H9 (cell line): ENCODE results near the gene CCDC92. TPM values are rescaled to one million over a fixed set of nuclear protein-coding genes. Genes with fewer than 3 reads are reported as not detected.

Experiments used
- DNase-seq: peaks from one replicate; pipeline ENCODE4 v3.0.0-alpha.2; 2017
- H2AFZ ChIP-seq: one replicate; pipeline ENCODE4 v1.6.1; 2013; ENCODE audit warnings: mild to moderate bottlenecking, low read length, control low read depth, moderate library complexity
- H2AK5ac ChIP-seq: 2 replicates; pipeline ENCODE4 v1.6.1; 2013; ENCODE audit warnings: low read length, control low read depth, mixed read lengths; ENCODE audit not compliant: insufficient read length
- H2BK120ac ChIP-seq: one replicate; pipeline ENCODE4 v1.6.1; 2013; ENCODE audit warnings: low read depth, mild to moderate bottlenecking, low read length, control low read depth, inconsistent platforms; ENCODE audit not compliant: poor library complexity, severe bottlenecking
- H2BK12ac ChIP-seq: 2 replicates; pipeline ENCODE4 v1.6.1; 2013; ENCODE audit warnings: low read length, control low read depth, mixed read lengths, low read depth; ENCODE audit not compliant: insufficient read length
- H2BK15ac ChIP-seq: 2 replicates; pipeline ENCODE4 v1.6.1; 2013; ENCODE audit warnings: low read depth, low read length, control low read depth
- H2BK20ac ChIP-seq: one replicate; pipeline ENCODE4 v1.6.1; 2013; ENCODE audit warnings: low read depth, mild to moderate bottlenecking, low read length, control low read depth, inconsistent platforms; ENCODE audit not compliant: poor library complexity, severe bottlenecking
- H2BK5ac ChIP-seq: 2 replicates; pipeline ENCODE4 v1.6.1; 2013; ENCODE audit warnings: low read length, control low read depth, mixed read lengths; ENCODE audit not compliant: insufficient read length
- H3K14ac ChIP-seq: 2 replicates; pipeline ENCODE4 v1.6.1; 2013; ENCODE audit warnings: low read length, control low read depth; ENCODE audit not compliant: insufficient read depth
- H3K18ac ChIP-seq: 2 replicates; pipeline ENCODE4 v1.6.1; 2013; ENCODE audit warnings: low read depth, mild to moderate bottlenecking, mixed read lengths, low read length, control low read depth; ENCODE audit not compliant: insufficient read length
- H3K23ac ChIP-seq: 2 replicates; pipeline ENCODE4 v1.6.1; 2013; ENCODE audit warnings: low read length, control low read depth, mixed read lengths, low read depth; ENCODE audit not compliant: insufficient read length
- H3K23me2 ChIP-seq: 2 replicates; pipeline ENCODE4 v1.6.1; 2013; ENCODE audit warnings: low read depth, mild to moderate bottlenecking, mixed read lengths, low read length, control low read depth; ENCODE audit not compliant: insufficient read length, poor library complexity, severe bottlenecking
- H3K27ac ChIP-seq: 2 replicates; pipeline ENCODE4 v1.5.1; 2013; ENCODE audit warnings: low read length, control low read depth, mixed read lengths, low read depth; ENCODE audit not compliant: insufficient read length
- H3K27me3 ChIP-seq: 2 replicates; pipeline ENCODE4 v1.6.1; 2013; ENCODE audit warnings: low read length, control low read depth, inconsistent platforms; ENCODE audit not compliant: insufficient read depth
- H3K4ac ChIP-seq: 2 replicates; pipeline ENCODE4 v1.6.1; 2013; ENCODE audit warnings: low read depth, mild to moderate bottlenecking, control low read depth, inconsistent platforms, low read length, moderate library complexity
- H3K4me1 ChIP-seq: 2 replicates; pipeline ENCODE4 v1.6.1; 2013; ENCODE audit warnings: low read length, control low read depth, inconsistent platforms; ENCODE audit not compliant: insufficient read depth
- H3K4me2 ChIP-seq: 2 replicates; pipeline ENCODE4 v1.6.1; 2013; ENCODE audit warnings: low read length, control low read depth, mixed read lengths; ENCODE audit not compliant: insufficient read length, insufficient read depth
- H3K56ac ChIP-seq: 2 replicates; pipeline ENCODE4 v1.6.1; 2013; ENCODE audit warnings: low read depth, mild to moderate bottlenecking, mixed read lengths, low read length, control low read depth; ENCODE audit not compliant: insufficient read length
- H3K79me1 ChIP-seq: 2 replicates; pipeline ENCODE4 v1.6.1; 2013; ENCODE audit warnings: low read depth, mild to moderate bottlenecking, moderate library complexity, low read length, control low read depth, inconsistent platforms; ENCODE audit not compliant: insufficient read depth, poor library complexity, severe bottlenecking
- H3K79me2 ChIP-seq: 2 replicates; pipeline ENCODE4 v1.6.1; 2013; ENCODE audit warnings: low read length, control low read depth, inconsistent platforms; ENCODE audit not compliant: insufficient read depth
- H3K9ac ChIP-seq: 2 replicates; pipeline ENCODE4 v1.6.1; 2013; ENCODE audit warnings: low read length, control low read depth, mixed read lengths; ENCODE audit not compliant: insufficient read length; ENCODE audit errors: extremely low read depth
- H3K9me3 ChIP-seq: one replicate; pipeline ENCODE4 v1.6.1; 2013; ENCODE audit warnings: low read depth, low read length, inconsistent platforms; ENCODE audit not compliant: control insufficient read depth
- H3T11ph ChIP-seq: one replicate; pipeline ENCODE4 v1.6.1; 2013; ENCODE audit warnings: mild to moderate bottlenecking, low read length, control low read depth, inconsistent platforms
- H4K20me1 ChIP-seq: one replicate; pipeline ENCODE4 v1.6.1; 2013; ENCODE audit not compliant: control insufficient read depth, insufficient read length, insufficient read depth
- H4K5ac ChIP-seq: 2 replicates; pipeline ENCODE4 v1.6.1; 2013; ENCODE audit warnings: low read depth, mild to moderate bottlenecking, mixed read lengths, low read length, control low read depth; ENCODE audit not compliant: insufficient read length
- H4K8ac ChIP-seq: replicated peaks from 2 replicates; pipeline ENCODE4 v1.6.1; 2013; ENCODE audit warnings: low read length, control low read depth, mixed read lengths, low read depth; ENCODE audit not compliant: insufficient read length
- H4K91ac ChIP-seq: 2 replicates; pipeline ENCODE4 v1.6.1; 2013; ENCODE audit warnings: low read depth, mild to moderate bottlenecking, moderate library complexity, mixed read lengths, low read length, control low read depth; ENCODE audit not compliant: insufficient read length
- H3K27ac Mint-ChIP-seq, 3 experiments: 2 replicates in 2 of 3; 3 replicates in 1 of 3; pipeline ENCODE4 v1.8.0; 2020 to 2021; ENCODE audit warnings: mixed read lengths in 3 of 3, mild to moderate bottlenecking in 1 of 3, moderate library complexity in 1 of 3
- H3K27me3 Mint-ChIP-seq: 2 replicates; pipeline ENCODE4 v1.8.0; 2021; ENCODE audit warnings: low read depth, mild to moderate bottlenecking, moderate library complexity, mixed read lengths
- H3K36me3 Mint-ChIP-seq, 3 experiments: 2 replicates in 2 of 3; 3 replicates in 1 of 3; pipeline ENCODE4 v1.8.0; 2020 to 2021; ENCODE audit warnings: low read depth in 3 of 3, mixed read lengths in 3 of 3; ENCODE audit not compliant: insufficient read depth in 1 of 3
- H3K4me1 Mint-ChIP-seq, 2 experiments: 2 replicates each; pipeline ENCODE4 v1.8.0; 2020; ENCODE audit warnings: mixed read lengths in 2 of 2
- H3K4me3 Mint-ChIP-seq, 2 experiments: 2 replicates in 1 of 2; 3 replicates in 1 of 2; pipeline ENCODE4 v1.8.0; 2020 to 2021; ENCODE audit warnings: mild to moderate bottlenecking in 2 of 2, mixed read lengths in 2 of 2, moderate library complexity in 1 of 2
- H3K9me3 Mint-ChIP-seq, 2 experiments: 2 replicates in 1 of 2; 3 replicates in 1 of 2; pipeline ENCODE4 v1.8.0; 2020; ENCODE audit warnings: mild to moderate bottlenecking in 2 of 2, mixed read lengths in 2 of 2, moderate library complexity in 1 of 2
- CTCF ChIP-seq: fragments of 200-600 bp; sonication (generic); conservative IDR thresholded peaks from 3 replicates; pipeline ENCODE4 v1.8.0; 2021; ENCODE audit warnings: antibody characterized with exemption, mild to moderate bottlenecking
- WGBS: extraction: QIAGEN DNeasy Blood & Tissue Kit; methylation state at CpG from one replicate; pipeline ENCODE4 v1.1.7; 2013; ENCODE audit warnings: missing lambda C conversion rate, low lambda C conversion rate, mixed read lengths; ENCODE audit not compliant: insufficient read length; ENCODE audit errors: extremely low coverage; 5-methylcytosine and 5-hydroxymethylcytosine counted together
- total RNA-seq: library from RNA; stranded (reverse); gene quantifications from 2 replicates; pipeline ENCODE4 v1.2.1, GENCODE V29; 2021

CCDC92 gene
- total RNA-seq, 1 experiment from 2014 or later, result 1.3 TPM

- Histone ChIP-seq H4K5ac (no peak overlapping the region), H2AFZ (no peak overlapping the region), H3K79me1 (no peaks in the 10 kb centered on the region), H3K23ac (no peak overlapping the region), H2BK15ac (no peak overlapping the region), H2BK120ac (no peak overlapping the region), H3K4ac (no peak overlapping the region), H2BK5ac (no peak overlapping the region), H3K56ac (no peak overlapping the region), H4K8ac (no peak overlapping the region), H3K23me2 (no peaks in the 10 kb centered on the region), H3K4me2 (no peak overlapping the region), H3K4me1 (no peaks in the 10 kb centered on the region), H3T11ph (no peak overlapping the region), H2AK5ac (no peak overlapping the region), H4K91ac (no peak overlapping the region), H4K20me1 (no peaks in the 10 kb centered on the region), H2BK20ac (no peak overlapping the region), H3K27ac (no peak overlapping the region), H3K14ac (no peak overlapping the region), H3K9ac (no peak overlapping the region), H3K9me3 (no peaks in the 10 kb centered on the region), H3K79me2 (no peaks in the 10 kb centered on the region), H3K27me3 (no peaks in the 10 kb centered on the region), H2BK12ac (no peak overlapping the region), H3K18ac (no peak overlapping the region)
- Mint-ChIP-seq H3K27me3 (no peaks in the 10 kb centered on the region; the same call in 1 of the 2 replicates), H3K9me3 (no peaks in the 10 kb centered on the region), H3K4me1 (peaks cover 14 to 25% of the 10 kb centered on the region in 2 experiments), H3K27ac (no peak overlapping the region), H3K36me3 (peaks cover 2 to 19% (median 16%) of the 10 kb centered on the region in 3 experiments; a peak in 5 of 7 replicates), H3K4me3 (no peak overlapping the region)
- no peak for TF ChIP-seq CTCF
- WGBS, result no CpG with 5 or more reads among the region's 8 CpGs
- no peak for DNase-seq
These were observed 19.6 kb upstream of the CCDC92 start for GRCh38 chr12:123992118-123992825.
